Measurements from ENCODE around the gene ADGRB2.

- TF ChIP-seq CTCF (IDR thresholded peaks at IDR 0.05) (no peak), POLR2A (IDR thresholded peaks at IDR 0.05) (no peak)
These were observed 86.2 kb downstream of the ADGRB2 start for GRCh38 chr1:31677949-31678348.

Measured in lower leg skin (tissue), 3 donors.